Measurements from ENCODE around the gene SFI1.

Gene SFI1

DNA sequence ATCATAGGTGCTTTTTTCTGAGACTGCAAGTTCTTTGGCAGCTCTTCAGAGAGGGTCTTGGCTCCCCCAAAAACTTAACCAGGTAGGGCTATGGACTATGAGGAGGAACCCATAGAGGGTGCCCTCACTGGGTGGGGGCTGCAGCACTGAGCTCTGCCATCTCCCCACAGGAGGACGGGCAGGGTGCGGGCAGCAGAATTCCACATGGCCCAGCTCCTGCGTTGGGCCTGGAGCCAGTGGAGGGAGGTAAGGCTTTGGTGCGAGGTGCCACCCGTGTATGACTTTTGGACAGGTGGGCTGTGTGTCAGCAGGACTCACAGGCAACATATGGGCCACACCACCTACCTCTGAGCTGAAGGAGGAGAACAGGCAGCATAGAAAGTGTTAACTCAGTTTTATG lies 107.2 kb downstream of the SFI1 start:
- no peak for DNase-seq

DNA sequence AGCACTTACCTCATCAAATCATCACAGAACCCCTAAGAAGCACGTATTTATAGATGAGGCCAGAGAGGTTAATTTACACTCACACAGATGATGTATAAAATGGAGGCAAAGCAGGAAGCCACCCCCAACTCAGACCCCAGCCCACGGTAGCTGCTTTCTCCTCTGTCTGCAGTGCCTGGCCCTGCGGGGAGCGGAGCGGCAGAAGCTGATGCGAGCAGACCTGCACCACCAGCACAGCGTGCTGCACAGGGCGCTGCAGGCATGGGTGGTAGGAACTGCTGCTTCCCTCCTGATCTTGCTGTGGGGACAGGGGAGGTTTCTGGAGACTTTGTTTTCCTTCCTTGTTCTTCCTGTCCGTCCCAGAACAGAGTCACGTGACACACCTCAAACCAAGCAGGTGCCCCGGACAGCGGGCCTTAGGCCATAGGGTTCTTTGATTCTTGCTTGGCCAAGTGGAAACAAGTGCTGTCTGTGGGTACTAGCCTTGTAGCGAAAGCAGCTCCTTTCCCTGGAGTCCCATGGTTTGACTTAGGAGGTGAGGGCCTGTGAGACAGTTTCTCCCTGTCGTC lies 107.9 kb downstream of the SFI1 start:
- DNase-seq = no peak

DNA sequence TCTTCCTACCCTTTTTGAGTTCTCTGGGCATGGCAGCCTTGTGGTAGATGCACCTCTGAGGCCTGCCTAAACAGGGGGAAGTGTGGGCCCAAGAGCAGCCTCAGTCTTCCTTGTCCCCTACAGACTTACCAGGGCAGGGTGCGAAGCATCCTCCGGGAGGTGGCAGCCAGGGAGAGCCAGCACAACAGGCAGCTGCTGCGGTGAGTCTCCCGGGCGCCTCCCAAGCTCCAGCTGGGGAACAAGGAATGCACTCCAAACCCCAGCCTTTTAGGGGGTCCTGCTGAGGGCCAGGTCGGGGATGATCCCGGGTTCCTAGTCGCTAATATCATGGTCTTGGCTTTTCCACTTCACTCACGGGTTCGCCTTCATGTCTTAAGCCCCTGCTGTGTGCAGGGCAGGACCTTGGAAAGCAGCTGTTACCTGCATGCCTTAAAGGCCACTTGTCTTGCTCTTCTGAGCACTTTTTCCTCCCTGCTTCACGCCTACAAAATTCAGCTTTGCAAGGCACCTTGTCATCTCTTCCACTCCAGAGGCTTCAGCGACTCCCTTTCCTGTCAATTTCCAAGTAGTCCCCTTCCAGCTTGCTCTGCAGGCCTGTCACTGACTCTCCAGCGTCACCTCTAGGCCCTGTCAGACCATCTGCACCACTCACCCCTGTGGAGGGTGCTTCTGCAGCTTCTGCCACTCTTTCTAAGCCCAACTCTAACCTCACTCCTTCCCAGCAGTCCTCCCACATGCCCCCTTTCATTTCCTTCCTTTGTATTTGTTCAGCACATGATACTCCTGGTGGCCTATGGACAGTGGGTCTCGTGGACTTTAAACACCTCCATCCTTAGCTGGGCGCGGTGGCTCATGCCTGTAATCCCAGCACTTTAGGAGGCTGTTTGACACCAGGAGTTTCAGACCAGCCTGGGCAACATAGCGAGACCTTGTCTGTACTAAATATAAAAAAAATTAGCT lies 108.7 kb downstream of the SFI1 start:
- no peak for DNase-seq

DNA sequence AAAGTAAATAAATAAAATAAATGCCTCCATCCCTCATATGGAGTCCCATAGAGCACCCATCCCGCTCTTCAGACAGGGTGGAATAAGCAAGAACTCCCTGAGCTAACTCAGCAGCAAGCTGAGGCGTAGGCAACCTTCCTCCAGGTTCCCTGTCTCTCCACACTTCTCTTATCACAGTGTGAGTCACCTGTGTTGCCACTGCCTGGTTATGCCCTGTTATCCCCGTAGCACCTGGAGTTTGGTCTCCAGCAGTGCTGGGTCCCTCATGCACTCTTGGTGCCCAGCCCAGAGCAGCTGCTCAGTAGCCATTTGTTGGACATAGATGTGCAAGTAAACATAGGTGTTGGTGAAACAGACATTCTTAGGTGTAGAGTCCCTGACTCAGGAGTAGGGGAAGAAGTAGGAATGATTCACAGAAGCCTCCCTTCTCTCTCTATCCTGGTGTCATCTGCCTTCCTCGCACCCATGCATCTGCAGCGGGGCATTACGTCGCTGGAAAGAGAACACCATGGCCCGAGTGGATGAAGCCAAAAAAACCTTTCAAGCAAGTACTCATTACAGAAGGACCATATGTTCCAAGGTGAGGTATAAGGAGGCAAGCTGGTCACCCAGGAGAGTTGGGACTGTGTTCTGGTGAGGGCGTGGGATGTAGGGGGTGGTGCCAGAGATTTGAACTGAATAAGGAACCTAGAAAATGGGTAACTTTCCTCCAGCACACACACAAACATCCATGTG lies 109.7 kb downstream of the SFI1 start:
- no peak for DNase-seq

DNA sequence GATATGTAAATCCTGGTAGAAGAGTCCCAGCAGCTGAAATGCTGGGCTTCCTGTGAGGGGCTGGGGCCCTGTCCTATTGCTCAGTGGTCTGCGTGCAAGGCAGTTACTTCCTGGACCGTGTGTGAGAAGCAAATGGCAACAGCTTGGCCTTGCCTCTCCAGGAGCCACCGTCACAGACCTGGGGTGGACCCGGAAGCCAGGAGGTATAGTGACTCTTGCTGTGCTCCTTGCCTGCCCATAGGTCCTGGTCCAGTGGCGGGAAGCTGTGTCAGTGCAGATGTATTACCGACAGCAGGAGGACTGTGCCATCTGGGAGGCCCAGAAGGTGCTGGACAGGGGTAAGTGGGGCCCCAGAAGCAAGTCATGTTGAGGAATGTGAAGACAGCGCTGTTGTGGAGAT lies 111.4 kb downstream of the SFI1 start:
- DNase-seq = no peak

DNA sequence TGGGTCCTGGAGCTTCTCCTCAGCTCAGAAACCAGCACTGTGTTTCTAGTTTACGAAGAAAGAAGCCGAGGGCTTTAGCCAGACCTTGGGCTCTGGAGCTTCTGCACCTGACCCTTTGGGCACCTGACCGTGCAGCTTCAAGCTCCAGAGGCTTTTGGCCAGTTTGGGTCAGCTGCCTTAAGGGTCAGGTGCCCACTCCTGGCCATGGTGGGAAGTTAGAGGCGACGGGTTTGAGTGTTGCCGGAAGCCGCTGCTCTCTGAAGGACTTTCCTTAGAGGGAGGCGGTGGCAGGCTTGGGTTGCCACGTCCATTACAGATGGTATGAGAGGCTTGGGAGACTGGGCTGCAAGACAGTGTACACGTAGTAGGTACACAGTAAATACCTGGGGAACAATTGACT lies 113.4 kb downstream of the SFI1 start:
- no peak for DNase-seq

DNA sequence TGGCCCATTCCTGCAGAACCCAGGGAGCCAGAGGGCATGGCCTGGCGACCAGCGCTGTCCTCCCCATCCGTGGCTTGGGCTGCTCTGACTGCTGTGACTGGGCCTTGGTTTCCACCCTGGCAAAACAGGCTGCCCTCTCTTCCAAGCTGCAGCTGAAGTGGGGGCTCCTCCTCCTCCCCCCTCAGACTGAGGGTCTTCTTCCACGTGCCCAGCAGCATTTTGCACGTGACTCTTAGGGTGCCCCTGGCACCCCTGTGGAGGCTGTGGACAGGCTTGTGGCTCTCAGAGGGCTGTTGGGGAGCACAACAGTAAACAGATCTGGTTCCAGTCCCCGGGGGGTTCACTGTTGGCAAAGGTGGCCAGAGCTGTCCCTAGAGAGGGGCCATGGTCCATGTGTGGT lies 114.3 kb downstream of the SFI1 start:
- DNase-seq = no peak

DNA sequence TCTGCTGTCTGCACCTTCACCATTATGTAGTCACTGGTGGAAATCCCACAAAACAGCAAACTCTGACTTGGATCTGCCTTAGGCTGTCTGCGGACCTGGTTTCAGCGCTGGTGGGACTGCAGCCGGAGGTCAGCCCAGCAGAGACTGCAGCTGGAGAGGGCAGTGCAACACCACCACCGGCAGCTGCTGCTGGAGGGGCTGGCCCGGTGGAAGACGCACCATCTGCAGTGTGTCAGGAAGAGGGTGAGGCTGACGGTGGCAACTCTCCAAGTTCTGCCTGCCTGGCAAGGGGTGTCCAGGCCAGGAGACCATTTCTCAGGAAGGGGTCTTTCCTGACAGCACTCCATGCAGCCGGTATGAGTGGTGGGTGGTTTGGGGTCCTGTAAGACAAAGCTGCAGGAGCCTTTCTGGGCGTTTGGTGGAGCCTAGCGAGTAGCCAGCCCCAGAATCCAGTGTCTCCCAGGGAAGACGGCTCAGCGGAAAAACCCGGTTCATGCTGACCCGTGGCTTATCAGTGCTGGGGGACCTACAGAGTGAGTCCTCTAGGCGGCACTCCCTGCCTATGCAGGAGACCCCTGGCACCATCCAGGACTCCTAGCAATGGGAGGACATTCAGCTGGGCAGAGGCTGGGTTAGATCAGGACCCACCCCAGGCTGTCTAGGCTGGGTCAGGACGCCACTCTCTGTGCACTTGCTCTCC lies 114.9 kb downstream of the SFI1 start:
- DNase-seq = no peak

DNA sequence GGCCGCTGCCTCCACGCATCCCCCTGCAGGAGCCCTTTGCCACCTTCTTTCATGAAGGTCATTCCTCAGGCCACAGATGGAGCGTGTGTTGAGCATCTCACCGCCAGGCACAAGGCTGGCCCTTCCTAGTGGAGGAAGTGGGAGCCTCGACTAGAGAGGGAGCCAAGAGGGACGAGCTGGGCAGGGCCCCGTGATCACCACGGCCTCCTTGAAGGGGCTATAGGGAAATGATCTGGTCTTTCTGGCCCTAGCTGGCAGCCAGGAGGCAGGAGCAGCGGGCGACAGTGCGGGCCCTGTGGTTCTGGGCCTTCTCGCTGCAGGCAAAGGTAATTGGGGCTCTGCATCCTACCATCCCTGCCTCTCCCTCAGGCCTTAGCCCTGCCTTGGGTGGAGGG lies 116.6 kb downstream of the SFI1 start:
- no peak for DNase-seq

DNA sequence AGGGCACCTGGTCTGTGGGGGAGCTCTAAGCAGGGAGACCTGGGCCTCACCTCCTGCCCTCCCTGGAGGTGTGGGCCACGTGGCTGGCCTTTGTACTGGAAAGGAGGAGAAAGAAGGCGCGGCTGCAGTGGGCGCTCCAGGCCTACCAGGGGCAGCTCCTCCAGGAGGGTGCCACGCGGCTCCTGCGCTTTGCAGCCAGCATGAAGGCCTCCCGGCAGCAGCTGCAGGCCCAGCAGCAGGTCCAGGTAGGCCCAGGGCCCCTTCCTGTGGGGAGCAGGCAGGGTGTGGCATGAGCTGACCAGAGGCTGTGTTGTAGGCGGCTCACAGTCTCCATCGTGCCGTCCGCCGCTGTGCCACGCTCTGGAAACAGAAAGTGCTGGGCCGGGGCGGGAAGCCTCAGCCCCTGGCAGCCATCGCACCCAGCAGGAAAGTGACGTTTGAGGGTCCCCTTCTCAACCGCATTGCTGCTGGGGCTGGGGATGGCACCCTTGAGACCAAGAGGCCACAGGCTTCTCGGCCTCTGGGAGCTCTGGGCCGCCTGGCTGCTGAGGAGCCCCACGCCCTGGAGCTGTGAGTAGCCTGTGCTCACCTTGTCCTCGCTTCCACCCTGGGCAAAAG lies 117.1 kb downstream of the SFI1 start:
- DNase-seq = no peak

DNA sequence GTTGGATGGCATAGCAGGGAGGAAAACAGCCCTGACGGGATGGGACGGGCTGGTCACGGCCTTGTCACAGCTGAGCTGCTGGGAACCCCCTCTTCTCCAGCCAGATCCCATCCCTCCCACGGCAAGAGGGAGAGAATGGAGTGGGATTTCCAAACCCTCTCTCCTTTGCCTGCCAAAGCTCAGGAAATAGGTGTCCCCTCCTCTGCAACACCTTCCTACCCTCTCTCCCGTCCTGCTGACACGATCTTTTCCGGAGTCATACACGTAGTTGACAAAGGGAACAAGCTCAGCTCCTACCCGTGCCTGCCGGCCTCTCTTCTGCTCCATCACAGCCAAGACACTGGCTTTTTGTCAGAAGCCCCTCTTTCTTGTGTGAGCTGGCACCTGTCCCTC lies 117.6 kb downstream of the SFI1 start:
- no peak for DNase-seq

DNA sequence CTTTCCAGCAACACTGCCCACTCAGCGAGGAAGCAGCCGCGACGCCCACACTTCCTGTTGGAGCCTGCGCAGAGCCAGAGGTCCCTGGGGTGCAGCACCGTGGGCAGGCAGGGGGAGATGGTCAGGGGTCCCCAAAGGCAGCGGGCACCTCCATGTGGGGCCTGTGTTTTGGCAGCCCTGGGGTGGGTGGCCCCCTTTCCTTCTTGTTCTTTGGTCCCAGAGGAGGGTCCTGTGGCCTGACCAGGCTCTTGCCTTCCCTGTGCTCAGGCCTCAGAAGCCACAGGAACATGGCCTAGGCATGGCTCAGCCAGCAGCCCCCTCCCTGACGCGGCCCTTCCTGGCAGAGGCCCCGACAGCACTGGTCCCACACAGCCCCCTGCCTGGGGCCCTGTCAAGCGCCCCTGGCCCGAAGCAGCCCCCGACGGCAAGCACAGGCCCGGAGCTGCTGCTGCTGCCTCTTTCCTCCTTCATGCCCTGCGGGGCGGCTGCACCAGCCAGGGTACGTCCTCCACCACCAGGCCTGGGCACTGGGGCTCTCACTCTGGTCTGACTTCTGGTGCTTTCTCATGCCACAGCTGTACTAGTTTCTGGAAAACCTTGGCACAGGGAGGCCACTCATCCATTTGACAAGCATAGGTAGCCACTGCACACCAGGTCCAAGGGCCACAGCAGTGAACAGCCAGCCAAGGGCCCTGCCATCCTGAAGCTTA lies 118.6 kb downstream of the SFI1 start:
- no peak for DNase-seq

DNA sequence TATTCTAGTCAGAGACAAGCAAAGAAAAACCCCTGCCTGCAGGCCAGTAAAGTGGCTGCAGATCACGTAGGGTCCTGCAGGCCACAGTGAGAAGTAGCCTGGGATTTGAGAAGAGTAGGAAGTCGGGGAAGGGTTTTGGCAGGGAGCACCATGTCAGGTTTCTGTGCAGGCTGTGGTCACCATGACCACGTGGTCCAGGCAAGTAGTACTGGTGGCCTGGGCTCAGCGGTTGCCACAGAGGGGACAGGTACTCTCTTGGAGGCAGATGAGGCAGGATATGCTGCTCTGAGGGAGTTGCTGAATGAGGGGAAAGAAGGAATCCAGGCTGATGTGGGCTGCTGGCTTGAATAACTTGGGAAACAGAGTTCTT lies 119.1 kb downstream of the SFI1 start:
- DNase-seq = no peak

DNA sequence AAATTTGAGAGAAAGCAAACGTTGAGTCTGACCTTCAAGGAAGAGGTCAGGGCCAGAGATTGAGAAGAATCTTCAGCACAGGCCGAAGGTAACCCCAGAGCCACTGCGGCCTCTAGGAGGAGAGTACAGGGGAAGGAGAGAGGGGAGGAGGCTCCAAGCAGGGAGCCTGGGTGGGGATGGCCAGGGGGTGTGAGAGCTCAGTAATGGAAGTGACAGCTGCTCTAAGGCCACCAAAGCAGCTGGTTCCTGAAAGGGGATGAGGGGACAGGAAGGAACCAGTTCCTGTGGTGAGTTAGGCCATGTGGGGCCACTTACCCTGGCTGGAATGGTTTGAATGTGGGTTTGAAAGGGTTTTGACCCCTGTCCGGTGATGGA lies 119.6 kb downstream of the SFI1 start:
- no peak for DNase-seq

DNA sequence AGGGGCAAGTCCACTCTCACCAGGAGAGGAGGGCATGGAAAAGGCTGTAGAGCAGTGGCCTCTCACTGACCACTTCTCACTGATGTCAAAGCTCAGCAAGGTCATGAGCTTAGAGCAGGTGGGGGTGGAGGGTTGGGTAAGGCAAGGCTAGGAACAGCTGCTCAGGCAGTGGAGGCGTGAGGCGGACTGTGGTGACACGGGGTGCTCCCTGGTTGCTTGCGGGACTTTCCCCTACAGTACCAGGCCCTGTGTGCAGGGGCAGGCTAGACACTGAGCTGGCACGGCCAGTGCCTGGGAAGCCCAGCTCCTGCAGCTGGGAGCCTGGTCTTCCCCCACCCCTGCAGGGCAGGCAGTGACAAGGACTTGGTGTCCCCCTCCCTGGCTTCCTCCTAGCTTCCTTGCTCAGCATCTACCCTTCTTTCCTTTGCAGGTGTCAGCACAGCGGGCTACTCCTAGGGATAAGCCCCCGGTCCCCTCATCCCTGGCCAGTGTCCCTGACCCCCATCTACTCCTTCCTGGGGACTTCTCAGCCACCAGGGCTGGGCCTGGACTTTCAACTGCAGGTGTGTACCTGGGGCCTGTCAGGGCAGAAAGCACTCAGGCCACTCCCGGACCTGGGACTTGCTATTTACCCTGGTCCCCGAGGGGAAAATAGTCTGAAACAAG lies 120.1 kb downstream of the SFI1 start:
- DNase-seq = no peak

DNA sequence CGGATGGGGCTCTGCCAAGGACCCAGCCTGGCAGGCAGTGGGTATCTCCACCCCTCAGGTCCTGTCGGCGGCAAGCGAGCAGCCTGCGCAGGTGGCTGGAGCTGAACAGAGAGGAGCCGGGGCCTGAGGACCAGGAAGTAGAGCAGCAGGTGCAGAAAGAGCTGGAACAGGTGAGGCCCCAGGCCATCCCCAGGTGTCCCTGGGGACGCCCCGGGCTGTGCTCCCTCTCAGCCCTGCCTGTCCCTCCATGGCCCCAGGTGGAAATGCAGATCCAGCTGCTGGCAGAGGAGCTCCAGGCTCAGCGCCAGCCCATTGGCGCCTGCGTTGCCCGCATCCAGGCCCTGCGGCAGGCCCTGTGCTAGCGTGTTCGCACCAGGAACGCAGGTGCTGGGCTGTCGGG lies 121.7 kb downstream of the SFI1 start:
- DNase-seq = no peak

DNA sequence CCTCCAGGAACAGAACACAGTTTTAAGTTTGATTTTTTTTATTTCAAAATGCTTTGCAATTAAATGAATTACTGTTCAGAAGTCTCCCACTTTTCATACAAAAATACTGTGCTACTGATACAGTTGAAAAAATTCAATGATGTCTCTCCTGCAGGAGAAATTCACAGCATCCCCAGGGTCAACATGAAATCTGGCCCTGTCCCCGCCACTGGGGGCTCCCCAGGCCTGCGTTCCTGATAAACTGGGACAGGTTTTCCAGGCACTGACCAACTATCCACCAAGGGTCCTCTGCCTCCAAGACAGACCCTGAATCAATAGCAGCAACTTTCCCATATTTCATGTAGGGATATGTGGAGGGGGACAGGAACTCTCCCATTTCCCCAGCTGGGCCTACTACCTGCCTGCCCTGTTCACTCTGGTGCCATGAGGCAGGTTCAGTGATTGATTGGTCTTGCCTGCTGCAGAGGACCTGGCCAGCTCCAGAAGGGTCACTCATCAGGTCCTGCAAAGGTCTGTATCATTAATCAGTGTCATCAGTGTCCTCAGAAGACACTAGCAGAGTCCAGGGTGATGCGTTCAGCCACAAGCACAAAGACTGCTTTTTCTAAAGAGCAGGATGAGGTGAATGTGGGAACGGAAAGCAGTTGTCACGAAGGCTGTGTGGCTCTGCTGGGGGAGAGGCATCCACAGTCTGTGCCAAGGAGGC lies 122.3 kb downstream of the SFI1 start:
- DNase-seq = no peak

DNA sequence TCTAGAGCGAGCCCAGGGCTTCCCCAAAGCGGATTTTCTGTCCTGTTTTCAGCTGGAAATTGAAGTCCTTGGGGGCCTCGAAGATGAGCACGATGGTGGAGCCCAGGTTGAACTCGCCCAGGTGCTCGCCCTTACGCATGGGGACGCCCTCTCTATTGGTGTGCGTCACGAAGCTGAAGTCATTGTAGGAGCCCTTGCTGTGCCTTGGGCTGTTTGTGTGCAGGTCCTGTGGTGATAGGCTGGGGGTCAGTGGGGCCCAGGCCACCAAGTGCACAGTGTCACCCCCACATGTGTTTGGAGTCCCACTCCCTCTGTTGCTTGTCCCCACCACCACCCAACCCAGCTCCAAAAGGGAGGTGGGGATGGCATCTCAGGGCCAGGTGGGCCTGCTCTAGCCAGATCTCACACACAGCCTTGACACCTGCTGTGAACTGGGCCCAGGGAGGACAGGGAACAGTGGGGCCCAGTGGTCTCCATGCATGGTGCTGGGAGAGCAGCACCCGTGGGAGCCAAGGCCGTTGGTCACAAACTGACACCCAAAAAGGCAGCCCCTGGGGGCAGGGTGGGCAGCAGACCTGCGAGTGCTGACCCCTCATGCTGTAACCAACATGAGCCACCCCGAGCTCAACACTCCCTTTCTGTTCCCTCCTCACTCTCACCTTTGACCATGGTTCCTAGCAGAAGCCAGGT lies 123.4 kb downstream of the SFI1 start:
- DNase-seq = no peak

DNA sequence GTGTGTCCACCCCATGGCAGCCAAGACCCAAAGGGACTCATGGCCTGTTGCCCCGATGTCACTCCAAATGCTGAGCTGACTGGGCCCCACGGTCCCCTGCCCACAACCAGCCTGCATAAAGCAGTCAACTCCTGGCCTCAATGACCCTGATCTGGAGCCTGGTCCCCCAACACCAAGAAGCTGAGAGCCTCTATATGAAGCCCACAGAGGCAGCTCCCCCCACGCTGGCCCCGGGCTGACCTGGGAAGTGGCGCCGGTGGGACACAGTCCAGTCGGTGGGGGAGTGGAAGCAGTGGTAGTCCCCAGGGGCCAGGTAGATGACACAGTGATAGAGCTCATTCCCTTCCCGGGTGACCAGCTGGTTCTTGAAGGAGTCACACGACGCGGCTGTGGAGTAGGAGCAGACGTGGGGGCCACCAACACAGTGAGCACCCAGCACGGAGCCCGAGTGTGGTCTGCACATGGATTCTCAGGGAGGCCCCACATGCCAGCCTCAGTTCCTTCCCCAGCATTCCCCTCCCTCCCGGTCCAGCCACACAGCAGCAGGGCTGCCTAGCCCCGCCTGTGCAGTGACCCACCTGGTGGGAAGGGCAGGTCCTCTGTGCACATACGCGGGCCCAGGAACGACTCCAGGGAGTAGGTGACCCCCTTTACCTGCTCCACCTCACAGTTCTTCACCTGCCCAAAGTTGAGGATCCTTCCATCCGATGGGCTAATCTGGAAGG lies 124.6 kb downstream of the SFI1 start:
- no peak for DNase-seq
